Measurements from ENCODE around the gene NOM1. TPM values are rescaled to one million over a fixed set of nuclear protein-coding genes. Genes with fewer than 3 reads are reported as not detected.

NOM1 gene
- polyA plus RNA-seq, 1 of the 3 experiments (the other 2 are of a cell fraction), result 18.1 TPM

- 75% methylated on average over 14 of the region's 14 CpGs for WGBS (ENCODE audit: low lambda C conversion rate)
- H3K4me2 ChIP-seq, result no peak overlapping the region
- ChIA-PET POLR2A (no interaction called here), CTCF (interaction anchor here (0.6 to 1.6 kb wide), 3 partner anchors 13 to 238 kb away, joined by 3 to 6 read pairs (median 4); partner anchors contain the start of gene NOM1)
- no peaks in the 10 kb centered on the region for H3K27me3 ChIP-seq (ENCODE audit: insufficient read depth)
- TF ChIP-seq TEAD4 (IDR thresholded peaks at IDR 0.05; ENCODE audit: borderline replicate concordance, insufficient read depth) (no peak), SMC3 (IDR thresholded peaks at IDR 0.05; ENCODE audit: low read depth, low read length) (no peak), RXRA (IDR thresholded peaks at IDR 0.05; ENCODE audit: borderline replicate concordance, low read depth) (no peak), RAD21 (IDR thresholded peaks at IDR 0.05; ENCODE audit: low read length) (no peak), MAX (IDR thresholded peaks at IDR 0.05; ENCODE audit: low read depth) (no peak), TCF12 (IDR thresholded peaks at IDR 0.05) (no peak; the same call in 1 of the 2 replicates), NRF1 (IDR thresholded peaks at IDR 0.05; ENCODE audit: low read depth, low read length) (no peak), GATA2 (CRISPR knock-in tag; IDR thresholded peaks at IDR 0.05) (no peak), REST (IDR thresholded peaks at IDR 0.05; ENCODE audit: low read depth, low read length) (no peak), ZBTB33 (IDR thresholded peaks at IDR 0.05; ENCODE audit: borderline replicate concordance, low read depth) (no peak), POLR2AphosphoS5 (IDR thresholded peaks at IDR 0.05; ENCODE audit: low read depth, low read length) (no peak), RFX5 (IDR thresholded peaks at IDR 0.05; ENCODE audit: low read length) (no peak), FOXM1 (IDR thresholded peaks at IDR 0.05; ENCODE audit: low read depth) (no peak)
- TF ChIP-seq, protein P1, sequence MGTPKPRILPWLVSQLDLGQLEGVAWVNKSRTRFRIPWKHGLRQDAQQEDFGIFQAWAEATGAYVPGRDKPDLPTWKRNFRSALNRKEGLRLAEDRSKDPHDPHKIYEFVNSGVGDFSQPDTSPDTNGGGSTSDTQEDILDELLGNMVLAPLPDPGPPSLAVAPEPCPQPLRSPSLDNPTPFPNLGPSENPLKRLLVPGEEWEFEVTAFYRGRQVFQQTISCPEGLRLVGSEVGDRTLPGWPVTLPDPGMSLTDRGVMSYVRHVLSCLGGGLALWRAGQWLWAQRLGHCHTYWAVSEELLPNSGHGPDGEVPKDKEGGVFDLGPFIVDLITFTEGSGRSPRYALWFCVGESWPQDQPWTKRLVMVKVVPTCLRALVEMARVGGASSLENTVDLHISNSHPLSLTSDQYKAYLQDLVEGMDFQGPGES (IDR thresholded peaks at IDR 0.05; ENCODE audit: low read depth, low read length), result no peak
- H3K9ac ChIP-seq, result no peak overlapping the region
- H2AFZ ChIP-seq (ENCODE audit: low read depth), result no peak overlapping the region
- no peak overlapping the region for H3K27ac ChIP-seq (ENCODE audit: low read depth in 2 of 2, low read length in 1 of 2)
- H3K9me3 ChIP-seq, result no peaks in the 10 kb centered on the region
- no peaks in the 10 kb centered on the region for H3K9me2 ChIP-seq
- H4K20me1 ChIP-seq (ENCODE audit: insufficient read depth), result no peaks in the 10 kb centered on the region
- no peak overlapping the region for H3K4me3 ChIP-seq (ENCODE audit: low read depth in 2 of 2, low read length in 1 of 2)
- H3K79me2 ChIP-seq (ENCODE audit: insufficient read depth), result no peaks in the 10 kb centered on the region
- no peaks in the 10 kb centered on the region; a peak in 1 of 4 replicates for H3K4me1 ChIP-seq (ENCODE audit: control insufficient read depth in 1 of 2, insufficient read depth in 2 of 2, low read depth in 1 of 2, low read length in 1 of 2)
- no peaks in the 10 kb centered on the region for H3K36me3 ChIP-seq (replicated peaks in 1 of 2; ENCODE audit: control insufficient read depth in 1 of 2, insufficient read depth in 2 of 2, low read length in 1 of 2)
- H3F3A ChIP-seq (replicated peaks; ENCODE audit: insufficient read depth), result peaks cover 4% of the 10 kb centered on the region
- peak; percentile 4 for DNase-seq
Observed at GRCh38 chr7:156984174-156984891, 34.8 kb downstream of the NOM1 start.
